Measurements from ENCODE around the gene METTL13.

METTL13 gene

DNA sequence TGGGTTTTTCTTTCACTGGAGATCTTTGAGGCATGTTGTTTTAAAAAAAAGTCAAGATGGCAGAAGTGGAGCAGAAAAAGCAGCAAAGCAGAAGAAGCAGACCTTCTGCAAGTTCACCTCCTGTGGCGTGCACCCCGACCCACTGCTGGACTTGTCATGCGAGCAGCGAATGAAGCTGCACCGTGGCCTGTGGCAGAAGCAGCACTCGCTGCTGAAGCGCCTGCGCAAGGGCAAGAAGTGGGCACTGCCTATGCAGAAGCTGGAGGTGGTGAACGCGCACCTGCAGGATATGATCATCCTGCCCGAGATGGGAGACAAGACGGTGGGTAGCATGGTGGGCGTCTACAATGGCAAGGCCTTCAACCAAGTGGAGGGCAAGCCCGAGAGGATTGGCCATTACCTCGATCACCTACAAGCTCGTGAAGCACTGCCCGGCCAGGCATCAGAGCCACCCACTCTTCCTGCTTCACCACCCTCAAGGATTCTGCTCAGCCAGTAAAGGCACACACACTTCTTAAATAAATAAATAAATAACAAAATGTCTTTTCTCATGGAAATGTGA is 22.1 kb downstream of the METTL13 start:
- no peak for DNase-seq

GRCh38 chr1:171805395-171806115 is 24.1 kb downstream of the METTL13 start:
- peak; percentile 4 for DNase-seq

GRCh38 chr1:171807556-171807955 is 26.1 kb downstream of the METTL13 start:
- DNase-seq, result no peak

GRCh38 chr1:171809834-171810233 is 28.4 kb downstream of the METTL13 start:
- DNase-seq, result no peak

GRCh38 chr1:171811672-171812071 is 30.2 kb downstream of the METTL13 start:
- DNase-seq, result no peak

- DNase-seq, result no peak
These were observed 33.2 kb downstream of the METTL13 start for GRCh38 chr1:171814692-171815091.

- no peak for DNase-seq
These were observed 34.9 kb downstream of the METTL13 start for GRCh38 chr1:171816300-171816901.

- peak; percentile 45 for DNase-seq
These were observed 36.2 kb downstream of the METTL13 start for GRCh38 chr1:171817511-171818265.

GRCh38 chr1:171819946-171820345 is 38.5 kb downstream of the METTL13 start:
- DNase-seq, result no peak

DNA sequence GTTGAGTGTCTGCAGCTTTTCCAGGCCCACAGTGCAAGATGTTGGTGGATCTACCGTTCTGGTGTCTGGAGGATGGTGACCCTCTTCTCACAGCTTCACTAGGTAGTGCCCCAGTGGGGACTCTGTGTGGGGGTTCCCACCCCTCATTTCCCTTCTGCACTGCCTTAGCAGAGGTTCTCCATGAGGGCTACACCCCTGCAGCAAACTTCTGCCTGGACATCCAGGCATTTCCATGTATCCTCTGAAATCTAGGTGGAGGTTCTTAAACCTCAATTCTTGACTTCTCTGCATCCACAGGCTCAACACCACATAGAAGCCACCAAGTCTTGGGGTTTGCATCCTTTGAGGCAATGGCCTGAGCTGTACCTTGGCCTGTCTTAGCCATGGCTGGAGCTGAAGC is 45.5 kb downstream of the METTL13 start:
- no peak for DNase-seq

DNA sequence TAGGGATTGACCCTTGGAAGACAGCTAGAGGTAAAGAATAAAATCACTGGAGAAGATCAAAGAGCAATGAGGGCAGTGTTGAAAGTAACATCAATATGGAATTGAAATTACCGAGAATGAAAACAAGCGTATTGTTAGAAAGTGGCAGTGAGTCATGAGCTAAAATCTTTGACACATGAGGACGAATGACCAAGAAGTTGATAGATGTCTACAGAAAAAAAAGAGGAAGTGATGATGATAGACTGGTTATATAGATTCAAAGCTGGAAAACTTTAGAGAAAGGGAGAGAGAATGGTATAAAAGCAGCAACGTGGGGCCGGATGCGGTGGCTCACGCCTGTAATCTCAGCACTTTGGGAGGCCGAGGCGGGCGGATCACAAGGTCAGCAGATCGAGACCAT is 47.3 kb downstream of the METTL13 start:
- DNase-seq, result no peak

DNA sequence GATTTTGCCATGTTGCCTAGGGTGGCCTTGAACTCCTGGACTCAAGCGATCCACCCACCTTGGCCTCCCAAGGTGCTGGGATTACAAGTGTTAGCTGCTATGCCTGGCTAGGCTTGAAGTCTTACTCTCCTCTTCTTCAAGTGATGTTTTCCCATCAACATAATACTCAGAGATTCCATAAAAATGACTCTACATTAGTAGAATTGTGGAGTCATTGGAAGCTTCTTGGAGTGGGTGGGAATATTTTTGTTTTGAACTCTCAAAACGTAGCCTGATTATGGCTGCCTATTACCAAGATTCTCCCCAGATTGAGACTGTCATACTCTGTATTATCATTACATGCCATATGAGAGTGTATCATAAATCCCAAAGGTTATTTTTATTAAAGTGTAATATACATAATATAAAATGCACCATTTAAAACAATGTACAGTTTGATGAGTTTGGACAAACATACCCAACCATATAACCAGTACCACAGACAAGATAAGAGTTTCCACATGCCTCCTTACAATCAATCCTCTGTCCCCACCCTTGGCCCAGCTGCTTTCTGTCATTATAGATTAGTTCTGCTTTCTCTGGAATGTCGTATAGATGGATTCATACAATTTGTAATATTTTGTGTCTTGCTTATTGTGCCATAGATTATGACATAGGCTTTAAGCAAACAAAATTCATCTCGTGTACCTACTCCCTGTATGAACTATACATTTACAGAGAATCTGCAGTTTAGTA is 51.8 kb downstream of the METTL13 start:
- DNase-seq, result no peak

- peak; percentile 6 for DNase-seq
These were observed 53.4 kb downstream of the METTL13 start for GRCh38 chr1:171834821-171835220.

GRCh38 chr1:171835891-171836290 is 54.4 kb downstream of the METTL13 start:
- DNase-seq, result no peak

DNA sequence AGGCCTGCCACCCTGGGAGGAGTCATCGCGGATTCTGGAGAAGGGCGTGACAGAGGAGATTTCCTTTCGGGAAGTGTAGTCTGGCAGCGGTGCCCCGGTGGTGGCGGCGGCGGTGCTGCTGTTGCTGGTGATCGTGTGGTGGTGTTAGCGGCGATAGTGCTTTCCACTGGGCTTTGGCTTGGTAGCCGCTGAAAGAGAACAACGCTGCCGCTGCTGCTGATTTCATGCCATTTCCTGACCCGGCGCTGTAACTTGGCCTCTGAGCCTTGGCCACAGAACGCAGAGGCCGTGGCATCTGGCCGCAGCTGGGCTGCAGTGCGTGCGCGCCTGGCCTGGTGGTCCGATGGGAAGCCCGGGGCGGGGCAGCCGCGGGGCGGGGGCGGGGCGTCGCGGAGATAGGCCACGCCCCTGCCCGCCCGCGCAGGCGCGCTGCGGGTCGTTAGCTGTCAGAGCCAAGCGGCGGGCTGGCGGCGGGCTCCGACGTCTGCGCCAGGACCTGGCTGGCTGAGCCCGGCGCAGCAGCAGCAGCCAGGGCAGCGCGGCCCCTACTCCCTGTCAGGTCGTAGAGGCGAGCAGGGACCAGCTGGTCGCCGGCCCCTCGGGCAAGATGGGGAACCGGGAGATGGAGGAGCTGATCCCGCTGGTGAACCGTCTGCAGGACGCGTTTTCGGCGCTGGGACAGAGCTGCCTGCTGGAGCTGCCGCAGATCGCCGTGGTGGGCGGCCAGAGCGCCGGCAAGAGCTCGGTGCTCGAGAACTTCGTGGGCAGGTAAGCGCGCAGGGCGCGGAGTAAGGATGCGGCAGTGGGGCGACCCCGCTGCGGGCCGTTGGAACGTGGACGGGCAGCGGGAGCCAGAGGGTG is 59.8 kb downstream of the METTL13 start, which contains the start of gene DNM3:
DNM3 (plus strand) TSS at position 449 of the 861 bp plus-strand sequence; CDS start at position 608, 159 bp downstream.
- DNase-seq, result peak; percentile 88

- peak; percentile 51 for DNase-seq
These were observed 60.7 kb downstream of the METTL13 start for GRCh38 chr1:171841931-171842761.

- DNase-seq, result no peak
These were observed 62.9 kb downstream of the METTL13 start for GRCh38 chr1:171844381-171844780.

GRCh38 chr1:171845998-171846397 is 64.5 kb downstream of the METTL13 start:
- DNase-seq, result no peak

Data from NCI-H69 (cell line).